K562 (cell line): Measurements from ENCODE around the gene TUBA4B. TPM values are rescaled to one million over a fixed set of nuclear protein-coding genes. Genes with fewer than 3 reads are reported as not detected.

Source experiments
- ERF ChIP-seq: fragments of 450-650 bp; formaldehyde crosslinking; IDR thresholded peaks from 2 replicates; pipeline ENCODE4 v1.4.0; 2020; ENCODE audit warnings: mild to moderate bottlenecking, mixed read lengths
- ETV1 ChIP-seq: fragments of 450-650 bp; conservative IDR thresholded peaks from 2 replicates; pipeline ENCODE4 v1.6.1; 2016; ENCODE audit warnings: missing genetic modification characterization, control low read depth, low read depth, missing compliant biosample characterization
- FOXJ2 ChIP-seq: fragments of 200-800 bp; sonication (Bioruptor generic); IDR thresholded peaks from 2 replicates; pipeline ENCODE4 v1.6.1; 2016; ENCODE audit warnings: missing genetic modification characterization, missing compliant biosample characterization
- HEY1 ChIP-seq: fragments of 250-450 bp; sonication (Bioruptor Pico); IDR thresholded peaks from 2 replicates; pipeline ENCODE4 v1.5.0; 2020; ENCODE audit warnings: mild to moderate bottlenecking, moderate library complexity, borderline replicate concordance
- MAFG ChIP-seq: fragments of 450-650 bp; conservative IDR thresholded peaks from 2 replicates; pipeline ENCODE4 v1.6.1; 2016; ENCODE audit warnings: missing genetic modification characterization, missing compliant biosample characterization
- MTF1 ChIP-seq: fragments of 250-450 bp; sonication (Bioruptor Pico); IDR thresholded peaks from 2 replicates; pipeline ENCODE4 v1.9.0; 2021; ENCODE audit warnings: moderate library complexity, mild to moderate bottlenecking, inconsistent platforms, borderline replicate concordance
- PHB ChIP-seq: fragments of 250-450 bp; sonication (Bioruptor Pico); IDR thresholded peaks from 2 replicates; pipeline ENCODE4 v1.5.0; 2021
- POLR3A ChIP-seq: IDR thresholded peaks from 2 replicates; pipeline ENCODE4 v1.6.1; 2011; ENCODE audit warnings: borderline replicate concordance, mild to moderate bottlenecking, moderate library complexity; ENCODE audit not compliant: insufficient read length, insufficient read depth; ENCODE audit errors: extremely low read depth
- PTBP1 ChIP-seq: fragments of 200-400 bp; formaldehyde crosslinking; IDR thresholded peaks from 2 replicates; pipeline ENCODE4 v1.6.1; 2017; ENCODE audit warnings: low read depth, low read length
- SIX5 ChIP-seq, 2 experiments: IDR thresholded peaks; 2 replicates each; pipeline ENCODE4 v1.6.1; 2011; ENCODE audit warnings: low read length in 2 of 2, borderline replicate concordance in 1 of 2, low read depth in 1 of 2, mild to moderate bottlenecking in 1 of 2, moderate library complexity in 1 of 2; ENCODE audit not compliant: insufficient read depth in 1 of 2
- SMAD1 ChIP-seq: fragments of 150-350 bp; IDR thresholded peaks from 2 replicates; pipeline ENCODE4 v1.6.1; 2014; ENCODE audit warnings: low read length, low read depth; ENCODE audit not compliant: partially characterized antibody
- SRSF9 ChIP-seq: fragments of 200-400 bp; formaldehyde crosslinking; IDR thresholded peaks from 2 replicates; pipeline ENCODE4 v1.6.1; 2017; ENCODE audit warnings: low read depth, low read length, borderline replicate concordance
- TCF3 ChIP-seq: sonication (generic); formaldehyde crosslinking; IDR thresholded peaks from 2 replicates; pipeline ENCODE4 v1.4.0; 2020; ENCODE audit warnings: mild to moderate bottlenecking, missing genetic modification reagents
- TGIF2 ChIP-seq: sonication (generic); formaldehyde crosslinking; IDR thresholded peaks from 2 replicates; pipeline ENCODE4 v1.8.1; 2022; ENCODE audit warnings: mild to moderate bottlenecking, missing genetic modification reagents, moderate library complexity
- ZC3H11A ChIP-seq: IDR thresholded peaks from 2 replicates; pipeline ENCODE4 v1.6.1; 2012; ENCODE audit warnings: low read depth, low read length, improper control_type of control experiment
- ZHX1 ChIP-seq: fragments of 150-350 bp; conservative IDR thresholded peaks from 2 replicates; pipeline ENCODE4 v1.6.1; 2014; ENCODE audit warnings: low read length
- ZNF217 ChIP-seq: sonication (generic); formaldehyde crosslinking; IDR thresholded peaks from 2 replicates; pipeline ENCODE4 v1.8.0; 2022; ENCODE audit warnings: mild to moderate bottlenecking, missing genetic modification reagents
- ZNF239 ChIP-seq: fragments of 250-450 bp; sonication (Bioruptor Pico); IDR thresholded peaks from 2 replicates; pipeline ENCODE4 v1.4.0; 2020; ENCODE audit warnings: mild to moderate bottlenecking
- ZNF280B ChIP-seq: fragments of 250-450 bp; sonication (Bioruptor Pico); IDR thresholded peaks from 2 replicates; pipeline ENCODE4 v1.5.1; 2021; ENCODE audit warnings: mild to moderate bottlenecking
- ZSCAN32 ChIP-seq: fragments of 450-650 bp; formaldehyde crosslinking; IDR thresholded peaks from 2 replicates; pipeline ENCODE4 v1.4.0; 2020; ENCODE audit warnings: mild to moderate bottlenecking, moderate library complexity
- polyA plus RNA-seq, 8 experiments: library from polyadenylated mRNA; depleted of rRNA in 4 of 8; stranded (reverse) in 5 of 8; unstranded in 3 of 8; fragments of >200 nt; fragmentation: Nextera tagmentation in 2 of 8; fragmentation: Illumina TruSeq in 1 of 8; extraction: Ambion mirVana in 2 of 8; extraction: Trizol in 1 of 8; gene quantifications; 2 replicates each; pipeline versions ENCODE4 v1.2.1 to v1.2.3, GENCODE V29; 2011 to 2014; ENCODE audit warnings: inconsistent platforms in 1 of 8, missing spikeins in 1 of 8
- total RNA-seq, 7 experiments: library from RNA; depleted of rRNA in 6 of 7; stranded (reverse); fragments of >200 nt in 6 of 7; fragmentation: Illumina TruSeq in 2 of 7; extraction: Trizol in 2 of 7; gene quantifications; 2 replicates each; pipeline versions ENCODE4 v1.2.1 to v1.2.3, GENCODE V29; 2011 to 2021; ENCODE audit warnings: low replicate concordance in 1 of 7
- TF ChIP-seq, protein P1 (sequence below): fragments of 450-650 bp; formaldehyde crosslinking; conservative IDR thresholded peaks from 2 replicates; pipeline ENCODE4 v1.4.0; 2022; ENCODE audit warnings: mild to moderate bottlenecking, missing genetic modification characterization

The TUBA4B gene
- total and polyA plus RNA-seq, 9 of the 15 experiments (the other 6 are each of a cell fraction or from before 2014, with no cell fraction given) = 0.04 TPM; not detected in 8

GRCh38 chr2:219294356-219295351, 41.6 kb downstream of the TUBA4B start (continued):
- TF ChIP-seq ZHX1 (no peak), MAFG (no peak), PHB (CRISPR knock-in tag) (no peak), HEY1 (CRISPR knock-in tag) (no peak), ERF (CRISPR knock-in tag) (no peak), PTBP1 (no peak), POLR3A (no peak), ZNF217 (CRISPR knock-in tag) (no peak), ZSCAN32 (no peak), ZNF280B (CRISPR knock-in tag) (no peak), TCF3 (peak; percentile 23; the same call in 1 of the 2 replicates), ZNF239 (no peak), SMAD1 (no peak), TGIF2 (CRISPR knock-in tag) (no peak), ETV1 (tag) (no peak), SRSF9 (no peak), FOXJ2 (tag) (no peak), MTF1 (no peak), ZC3H11A (no peak), SIX5 (IDR thresholded peaks at IDR 0.05; ENCODE audit: borderline replicate concordance in 1 of 2, insufficient read depth in 1 of 2, low read depth in 1 of 2, low read length in 2 of 2) (no peak)
- TF ChIP-seq, protein P1, sequence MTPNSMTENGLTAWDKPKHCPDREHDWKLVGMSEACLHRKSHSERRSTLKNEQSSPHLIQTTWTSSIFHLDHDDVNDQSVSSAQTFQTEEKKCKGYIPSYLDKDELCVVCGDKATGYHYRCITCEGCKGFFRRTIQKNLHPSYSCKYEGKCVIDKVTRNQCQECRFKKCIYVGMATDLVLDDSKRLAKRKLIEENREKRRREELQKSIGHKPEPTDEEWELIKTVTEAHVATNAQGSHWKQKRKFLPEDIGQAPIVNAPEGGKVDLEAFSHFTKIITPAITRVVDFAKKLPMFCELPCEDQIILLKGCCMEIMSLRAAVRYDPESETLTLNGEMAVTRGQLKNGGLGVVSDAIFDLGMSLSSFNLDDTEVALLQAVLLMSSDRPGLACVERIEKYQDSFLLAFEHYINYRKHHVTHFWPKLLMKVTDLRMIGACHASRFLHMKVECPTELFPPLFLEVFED (CRISPR knock-in tag) = 0 out of 2 replicates have a peak, but pooled peaks have one; percentile 8
